HG02610 (cell line): Measurements from ENCODE around the gene DDX5.
"Not testable (repeated sequence)": the region's sequence is repeated elsewhere in the genome, so short reads cannot be mapped to it uniquely, and the experiment has no call there.

Experiments
- ATAC-seq: cut with Tn5 transposase; IDR thresholded peaks from one replicate; pipeline ENCODE4 v1.9.1; 2021; ENCODE audit warnings: mild to moderate bottlenecking, moderate library complexity; ENCODE audit not compliant: unreplicated experiment

DDX5 gene

DNA sequence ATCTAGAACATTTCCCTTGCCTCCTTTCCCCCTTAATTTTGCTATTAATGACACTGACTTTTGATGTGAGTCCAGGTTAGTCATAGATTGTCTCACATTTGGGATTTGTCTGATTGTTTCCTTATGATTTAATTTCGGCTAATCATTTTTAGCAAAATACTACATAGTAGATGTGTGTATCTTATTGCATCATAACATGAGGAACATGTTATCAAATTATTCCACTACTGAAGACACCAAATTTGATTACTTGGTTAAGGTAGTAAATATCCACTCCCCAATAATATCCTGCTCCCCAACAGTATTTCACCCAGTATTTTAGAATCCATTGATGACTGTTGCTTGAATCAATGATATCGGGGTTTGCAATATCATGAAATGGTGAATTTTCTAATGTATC is 12.0 kb downstream of the DDX5 start:
- ATAC-seq = no peak

DNA sequence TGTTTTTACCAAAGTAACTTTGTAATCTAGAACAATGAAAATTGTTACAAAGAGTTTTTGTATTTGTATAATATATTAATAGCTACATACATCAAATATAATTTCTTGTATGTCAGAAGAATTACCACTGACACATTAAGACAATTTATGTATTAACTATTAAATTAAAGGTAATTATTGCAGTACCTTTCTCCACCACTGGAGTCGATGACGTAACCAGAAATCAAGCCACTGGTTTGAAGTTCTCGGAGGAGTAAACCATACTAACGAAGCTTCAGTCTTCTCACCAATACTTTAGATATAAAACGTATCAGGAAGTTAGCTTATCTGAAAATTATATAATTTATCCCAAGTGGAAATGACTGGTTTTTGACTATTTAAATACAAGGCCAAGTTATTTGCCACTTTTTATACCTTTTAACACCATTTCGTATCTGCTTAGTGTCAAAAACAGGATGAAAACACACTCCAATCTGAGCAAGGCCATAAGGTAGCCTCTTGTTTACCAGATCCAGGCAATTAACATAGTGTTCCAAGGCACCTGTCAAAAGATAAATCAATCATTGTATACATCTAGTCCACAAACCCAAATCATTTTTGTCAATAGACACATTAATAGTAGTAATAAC is 13.5 kb downstream of the DDX5 start:
- ATAC-seq = no peak

DNA sequence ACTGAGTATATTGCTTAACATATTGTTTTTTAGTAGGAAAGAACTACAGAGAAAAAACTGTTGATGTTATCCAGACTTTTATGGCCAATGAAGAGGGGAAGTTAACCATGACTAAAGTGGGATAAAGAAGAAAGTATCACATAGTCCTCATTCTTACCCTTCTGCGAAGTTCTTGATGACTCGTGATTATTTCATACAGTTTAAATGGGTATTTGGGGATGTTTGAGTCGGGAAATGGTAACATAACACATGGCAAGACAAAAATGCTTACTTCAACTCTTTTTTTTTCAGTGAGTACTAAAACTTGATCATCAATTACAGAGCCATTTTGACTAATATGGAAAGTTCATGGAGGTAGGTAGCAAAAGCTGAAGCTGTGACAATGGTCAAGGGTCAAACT is 14.1 kb downstream of the DDX5 start:
- no peak for ATAC-seq

DNA sequence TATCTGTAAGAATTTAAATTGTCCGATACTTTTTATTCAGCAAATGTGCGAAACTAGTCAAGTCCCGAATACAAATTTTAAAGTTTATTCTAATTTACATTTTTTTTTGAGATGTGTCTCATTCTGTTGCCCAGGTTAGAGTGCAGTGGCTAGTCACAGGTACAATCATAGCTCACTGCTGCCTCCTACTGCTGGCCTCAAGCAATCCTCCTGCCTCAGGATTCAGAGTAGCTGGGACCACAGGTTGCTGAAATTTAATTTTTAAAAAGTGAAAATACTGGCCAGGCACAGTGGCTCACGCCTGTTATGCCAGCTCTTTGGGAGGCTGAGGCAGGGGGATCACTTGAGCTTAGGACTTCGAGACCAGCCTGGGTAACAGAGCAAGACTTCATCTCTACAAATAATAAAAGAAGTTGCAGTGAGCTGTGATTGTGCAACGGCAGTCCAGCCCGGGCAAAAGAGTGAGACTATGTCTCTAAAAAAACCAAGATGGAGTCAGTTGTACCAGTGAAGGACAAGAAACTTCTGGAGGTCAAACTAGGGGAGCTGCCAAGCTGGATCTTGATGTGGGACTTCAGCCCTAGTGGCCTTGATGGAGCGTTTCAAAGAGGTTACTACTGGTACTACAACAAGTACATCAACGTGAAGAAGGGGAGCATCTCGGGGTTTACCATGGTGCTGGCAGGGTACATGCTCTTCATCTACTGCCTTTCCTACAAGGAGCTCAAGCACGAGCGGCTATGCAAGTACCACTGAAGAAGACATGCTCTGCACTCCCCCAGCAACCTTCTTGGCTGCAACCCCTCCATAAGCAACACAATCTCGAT is 14.8 kb downstream of the DDX5 start:
- ATAC-seq = no peak

DNA sequence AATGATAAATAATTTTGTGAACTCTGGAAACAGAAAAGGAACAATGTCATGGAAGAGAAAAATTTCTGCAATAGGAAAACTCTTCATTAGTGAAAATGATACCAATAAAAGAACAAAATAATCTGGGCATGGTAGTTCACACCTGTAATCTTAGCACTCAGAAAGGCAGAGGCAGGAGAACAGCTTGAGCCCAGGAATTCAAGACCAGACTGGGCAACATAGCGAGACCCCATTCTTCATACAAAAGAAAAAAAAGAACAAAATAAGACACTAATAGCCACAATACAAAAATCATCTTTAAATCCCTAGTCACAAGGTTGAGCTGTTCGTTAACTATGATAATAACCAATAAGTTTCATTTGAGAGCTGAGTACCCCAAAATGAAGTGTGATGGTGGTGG is 17.8 kb downstream of the DDX5 start:
- no peak for ATAC-seq

DNA sequence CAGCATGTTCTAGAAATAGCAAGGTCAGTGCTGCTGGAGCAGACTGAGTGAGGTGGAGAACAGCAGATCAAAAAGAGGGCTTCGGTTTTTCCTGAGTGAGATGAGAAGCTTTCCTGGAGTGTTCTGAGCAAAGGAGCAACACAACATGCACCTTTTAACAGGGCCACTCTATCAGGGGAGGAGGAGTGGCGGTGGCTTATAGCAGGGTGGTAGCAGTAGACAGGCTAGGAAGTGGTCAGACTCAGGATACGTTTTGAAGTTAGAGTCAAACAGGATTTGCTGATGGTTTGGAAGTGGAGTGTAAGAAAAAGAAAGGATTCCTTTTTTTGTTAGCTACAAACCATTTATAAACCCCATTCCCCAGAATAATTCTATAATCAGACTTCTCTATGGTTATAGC is 21.7 kb downstream of the DDX5 start:
- no peak for ATAC-seq

DNA sequence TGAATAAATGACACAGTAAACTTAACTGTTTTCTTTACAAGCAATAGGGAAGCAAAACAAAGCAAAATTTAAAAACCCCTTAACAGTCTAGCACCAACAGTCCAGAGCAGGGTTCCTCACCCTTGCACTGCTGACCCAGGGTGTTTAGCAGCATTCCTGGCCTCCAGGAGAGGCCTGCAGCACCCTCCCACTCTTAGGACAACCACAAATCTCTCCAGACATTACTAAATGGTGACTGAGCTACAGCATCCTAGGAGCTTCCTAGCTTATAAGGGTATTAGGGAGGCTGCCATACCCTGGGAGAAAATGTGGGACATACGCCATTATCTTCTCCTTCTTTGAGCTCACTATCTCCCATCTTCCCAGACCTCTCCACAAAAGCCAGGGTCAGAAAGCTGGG is 25.1 kb downstream of the DDX5 start:
- ATAC-seq = no peak

DNA sequence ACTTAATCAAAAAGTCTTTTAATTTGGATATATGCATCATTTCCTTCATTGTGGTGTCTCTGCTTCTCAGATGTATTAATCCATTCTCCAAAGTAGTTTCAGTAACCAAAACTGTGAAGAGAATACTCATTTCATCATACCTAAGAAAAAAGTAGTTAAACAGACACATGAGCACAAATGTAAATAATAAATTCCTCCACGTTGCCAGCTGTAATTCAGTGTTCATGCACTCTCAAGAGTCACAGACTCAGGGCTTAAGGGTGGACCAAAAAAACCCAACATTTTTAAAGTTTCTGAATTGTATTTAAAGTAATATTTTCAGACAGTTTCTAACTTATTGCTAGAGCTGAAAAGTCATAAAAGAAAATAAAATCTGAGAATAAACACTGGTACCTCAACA is 28.2 kb downstream of the DDX5 start:
- no peak for ATAC-seq

DNA sequence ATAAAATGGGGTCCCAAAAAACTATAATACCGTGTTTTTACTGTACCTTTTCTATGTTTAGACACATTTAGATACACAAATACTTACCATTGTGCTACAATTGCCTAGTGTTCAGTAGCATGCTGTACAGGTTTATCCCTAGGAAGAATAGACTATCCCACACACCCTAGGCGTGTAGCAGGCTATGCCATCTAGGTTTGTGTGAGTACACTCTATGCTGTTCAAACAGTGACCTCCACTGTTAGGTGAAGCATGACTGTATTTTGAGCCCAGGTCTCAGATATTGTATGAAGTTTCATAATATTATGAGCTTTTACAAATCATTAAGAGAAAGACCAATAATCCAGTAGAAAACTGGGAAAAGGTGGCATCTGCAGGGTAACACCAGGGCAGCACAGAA is 33.5 kb downstream of the DDX5 start:
- ATAC-seq = no peak

DNA sequence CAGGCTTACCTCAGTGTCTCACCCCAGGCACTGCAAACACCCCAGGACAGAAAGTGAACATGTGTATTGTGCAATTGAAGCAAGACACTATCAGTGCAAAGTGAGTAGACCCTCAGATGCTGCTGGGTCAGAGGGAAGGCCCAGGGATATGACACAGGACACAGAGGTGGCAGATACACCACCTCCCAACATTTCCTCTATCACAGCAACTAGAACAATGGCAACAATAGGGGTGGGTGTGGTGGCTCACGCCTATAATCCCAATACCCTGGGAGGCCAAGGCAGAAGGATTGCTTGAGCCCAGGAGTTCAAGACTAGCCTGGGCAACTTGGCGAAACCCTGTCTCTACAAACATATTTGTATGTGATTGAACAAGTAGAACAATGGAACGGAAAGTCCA is 34.6 kb downstream of the DDX5 start:
- no peak for ATAC-seq

DNA sequence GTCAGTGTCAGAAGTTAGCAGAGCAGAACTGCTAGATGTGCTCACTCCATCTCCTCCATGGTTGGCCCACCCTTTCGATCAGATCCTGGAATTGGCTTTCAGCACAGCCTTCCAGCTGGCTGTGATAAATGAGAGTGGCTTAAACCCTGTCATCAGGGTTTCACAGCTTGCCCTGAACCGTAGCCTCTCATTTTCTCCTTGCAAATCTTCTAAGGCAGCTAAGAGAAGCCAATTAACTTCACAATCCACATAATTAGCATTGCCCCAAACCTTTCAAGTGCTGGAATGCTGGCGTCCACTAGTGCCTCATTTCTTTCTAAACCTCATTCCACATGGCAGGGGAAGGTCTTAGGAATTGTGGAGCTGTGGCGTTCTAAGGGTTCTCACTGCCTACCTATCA is 35.5 kb downstream of the DDX5 start:
- no peak for ATAC-seq

DNA sequence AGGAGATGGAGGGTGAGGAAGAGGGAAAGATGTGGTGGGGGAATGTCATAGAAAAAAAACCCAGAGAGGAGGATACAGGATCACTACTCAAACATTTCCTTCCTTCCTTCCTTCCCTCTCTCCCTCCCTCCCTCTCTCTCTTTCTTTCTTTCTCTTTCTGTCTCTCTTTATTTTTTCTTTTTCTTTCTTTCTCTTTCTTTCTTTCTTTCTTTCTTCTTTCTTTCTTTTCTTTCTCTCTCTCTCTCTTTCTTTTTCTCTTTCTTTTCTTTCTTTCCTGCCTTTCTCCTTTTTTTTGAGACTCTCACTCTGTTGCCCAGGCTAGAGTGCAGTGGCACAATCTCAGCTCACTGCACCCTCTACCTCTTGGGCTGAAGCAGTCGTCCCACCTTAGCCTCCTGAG is 39.3 kb downstream of the DDX5 start:
- ATAC-seq = not testable (repeated sequence)

DNA sequence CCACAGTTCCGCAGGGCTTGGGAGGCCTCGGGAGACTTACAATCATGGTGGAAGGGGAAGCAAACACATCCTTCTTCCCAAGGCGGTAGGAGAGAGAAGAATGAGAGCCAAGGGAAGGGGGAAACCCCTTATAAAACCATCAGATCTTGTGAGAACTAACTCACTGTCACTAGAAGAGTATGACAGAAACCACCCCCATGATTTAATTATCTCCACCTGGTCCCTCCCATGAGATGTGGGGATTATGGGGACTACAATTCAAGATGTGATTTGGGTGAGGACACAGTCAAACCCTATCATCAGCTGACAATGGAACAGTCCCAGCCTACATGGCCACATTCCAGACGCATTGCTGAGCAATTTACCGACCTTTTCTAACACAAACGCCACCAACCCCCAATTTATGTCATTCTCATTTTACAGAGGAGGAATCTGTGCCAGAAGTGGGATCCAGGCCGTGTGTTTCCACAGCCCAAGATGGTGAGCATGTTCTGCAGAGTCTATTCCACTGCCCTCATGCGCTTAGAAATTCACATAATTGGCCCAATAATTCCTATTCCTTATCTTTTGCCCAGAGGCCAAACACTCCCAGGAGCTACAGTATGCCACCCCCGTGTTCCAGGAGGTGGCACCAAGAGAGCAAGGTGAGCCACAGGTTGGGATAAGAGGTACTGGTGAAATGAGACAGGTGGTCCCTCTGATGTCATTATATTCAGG is 39.9 kb downstream of the DDX5 start:
- no peak for ATAC-seq

DNA sequence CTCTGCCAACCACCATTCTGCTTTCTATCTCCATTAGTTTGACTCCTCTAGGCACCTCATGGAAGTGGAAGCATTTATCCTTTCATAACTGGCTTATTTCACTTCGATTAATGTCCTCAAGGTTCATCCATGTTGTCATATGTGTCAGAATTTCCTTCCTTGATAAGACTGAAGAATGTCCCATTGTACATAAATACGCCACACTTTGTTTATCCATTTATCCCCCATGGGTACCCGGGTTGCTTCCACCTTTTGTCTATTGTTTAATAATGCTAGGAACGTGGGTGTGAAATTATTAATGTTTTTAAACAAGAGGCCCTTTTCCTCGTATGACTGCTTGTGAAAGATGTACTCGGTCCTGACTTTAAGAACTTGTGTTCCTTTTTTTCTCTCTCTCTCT is 44.3 kb downstream of the DDX5 start:
- no peak for ATAC-seq

DNA sequence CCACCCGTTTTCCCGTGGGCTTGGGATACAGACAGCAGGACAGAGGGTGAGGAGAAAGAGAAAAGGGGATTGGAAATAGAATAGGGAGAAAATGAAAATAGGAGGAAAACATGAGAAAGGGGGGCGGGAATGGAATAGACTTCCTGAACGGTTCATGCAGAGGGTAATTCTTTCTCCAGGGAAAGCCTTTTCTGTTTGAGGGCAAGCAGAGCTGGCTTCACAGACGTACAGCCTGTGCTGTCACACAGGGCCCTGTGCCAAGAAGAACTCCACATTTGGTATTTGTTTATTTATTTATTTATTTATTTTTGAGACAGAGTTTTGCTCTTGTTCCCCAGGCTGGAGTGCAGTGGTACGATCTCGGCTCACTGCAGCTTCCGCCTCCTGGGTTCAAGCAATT is 45.1 kb downstream of the DDX5 start:
- ATAC-seq = no peak

DNA sequence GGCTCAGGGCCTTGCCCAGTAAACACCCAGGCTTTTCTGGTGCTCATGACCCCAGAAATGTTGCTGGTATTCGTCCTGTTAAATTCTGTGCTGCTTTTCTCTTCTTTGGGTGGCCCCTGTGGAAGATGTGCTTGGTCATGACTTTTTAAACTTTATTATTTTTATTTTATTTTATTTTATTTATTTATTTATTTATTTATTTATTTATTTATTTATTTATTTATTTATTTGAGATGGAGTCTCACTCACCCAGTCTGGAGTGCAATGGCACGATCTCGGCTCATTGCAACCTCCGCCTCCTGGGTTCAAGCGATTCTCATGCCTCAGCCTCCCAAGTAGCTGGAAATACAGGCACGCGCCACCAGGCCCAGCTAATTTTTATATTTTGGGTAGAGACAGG is 46.3 kb downstream of the DDX5 start:
- ATAC-seq = not testable (repeated sequence)

DNA sequence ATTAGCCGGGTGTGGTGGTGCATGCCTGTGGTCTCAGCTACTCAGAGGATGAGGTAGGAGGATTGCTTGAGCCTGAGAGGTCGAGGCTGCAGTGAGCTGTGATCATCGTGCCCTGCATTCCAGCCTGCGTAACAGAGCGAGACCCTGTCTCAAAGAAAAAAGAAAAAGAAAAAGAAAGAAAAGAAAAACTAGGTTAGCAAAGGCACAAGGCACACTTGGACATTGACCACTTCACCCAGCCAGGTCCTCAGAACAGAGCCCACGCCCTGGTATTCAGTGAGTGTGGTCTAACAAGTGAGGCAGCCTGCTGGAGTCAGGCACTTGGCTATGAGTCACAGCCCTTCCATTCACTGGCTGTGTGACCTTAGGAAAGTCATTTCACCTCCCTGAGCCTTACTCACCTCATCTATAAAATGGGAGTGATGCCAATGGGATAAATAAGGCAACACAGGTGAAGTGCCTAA is 46.8 kb downstream of the DDX5 start:
- no peak for ATAC-seq

DNA sequence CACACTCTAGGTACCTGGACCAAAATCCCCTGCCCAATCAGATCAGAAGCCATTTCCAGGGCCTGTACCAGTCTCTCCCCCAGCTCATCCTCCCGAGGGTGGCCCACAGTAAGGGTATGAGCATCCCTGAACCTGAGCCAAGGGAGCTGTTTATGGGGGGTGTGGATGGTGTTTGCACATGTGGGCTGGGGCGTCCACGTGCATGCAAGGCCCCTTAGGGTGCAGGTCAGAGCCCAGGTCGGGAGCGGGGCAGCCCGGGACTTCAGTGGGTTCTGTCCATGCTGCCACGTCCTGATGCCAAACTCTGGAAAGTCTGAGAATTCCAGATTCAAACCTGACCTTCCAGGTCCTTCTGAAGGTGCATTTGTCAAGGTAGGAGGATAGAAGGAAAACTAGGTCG is 47.3 kb downstream of the DDX5 start:
- ATAC-seq = no peak

DNA sequence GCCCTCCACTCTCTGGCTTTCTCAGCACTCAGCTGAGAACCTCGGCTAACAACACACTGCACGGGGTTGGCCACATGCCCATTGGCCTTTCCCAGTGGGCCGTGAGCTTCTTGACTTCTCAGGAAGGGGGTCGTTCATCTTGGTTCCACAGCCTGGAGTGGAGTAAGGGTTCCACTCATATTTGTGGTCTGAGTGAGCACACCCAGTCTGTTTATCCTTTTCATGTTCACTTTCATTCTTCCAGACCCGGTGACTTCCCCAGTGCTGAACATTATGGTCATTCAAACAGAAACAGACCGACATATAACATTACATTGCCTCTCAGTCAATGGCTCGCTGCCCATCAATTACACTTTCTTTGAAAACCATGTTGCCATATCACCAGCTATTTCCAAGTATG is 48.9 kb downstream of the DDX5 start:
- no peak for ATAC-seq

DNA sequence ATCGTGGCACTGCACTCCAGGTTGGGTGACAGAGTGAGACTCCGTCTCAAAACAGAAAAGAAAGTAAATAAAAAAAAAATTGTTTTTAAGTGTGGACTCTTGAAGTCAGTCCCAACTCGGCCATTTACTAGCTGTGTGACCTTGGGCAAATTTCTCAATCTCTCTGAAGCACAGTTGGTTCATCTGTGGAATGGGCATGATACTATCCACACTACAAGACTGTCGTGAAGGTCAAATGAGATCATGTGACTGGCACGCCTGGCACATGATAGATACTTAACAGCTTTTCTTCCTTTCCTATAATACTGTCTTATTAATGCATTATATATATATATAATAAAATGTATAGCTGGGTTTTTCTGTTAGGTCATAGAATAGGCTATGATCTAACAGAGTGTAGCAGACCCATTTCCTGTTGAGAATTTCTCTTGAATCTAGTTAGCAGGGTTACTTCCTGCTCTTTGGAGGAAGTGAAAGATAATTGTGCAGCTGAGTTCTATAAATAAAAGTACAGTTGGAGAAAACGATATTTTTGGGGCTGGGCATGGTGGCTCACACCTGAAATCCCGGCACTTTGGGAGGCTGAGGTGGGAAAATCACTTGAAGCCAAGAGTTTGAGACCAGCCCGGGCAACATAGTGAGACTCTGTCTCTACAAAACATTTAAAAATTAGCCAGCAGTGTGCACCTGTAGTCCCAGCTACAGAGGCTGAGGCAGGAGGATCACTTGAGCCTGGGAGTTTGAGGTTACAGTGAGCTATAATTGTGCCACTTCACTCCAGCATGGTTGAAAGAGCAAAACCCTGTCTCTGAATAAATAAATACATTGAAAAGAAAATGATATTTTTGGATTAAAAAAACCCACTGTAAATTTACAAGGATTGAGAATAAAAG is 49.9 kb downstream of the DDX5 start:
- ATAC-seq = no peak

DNA sequence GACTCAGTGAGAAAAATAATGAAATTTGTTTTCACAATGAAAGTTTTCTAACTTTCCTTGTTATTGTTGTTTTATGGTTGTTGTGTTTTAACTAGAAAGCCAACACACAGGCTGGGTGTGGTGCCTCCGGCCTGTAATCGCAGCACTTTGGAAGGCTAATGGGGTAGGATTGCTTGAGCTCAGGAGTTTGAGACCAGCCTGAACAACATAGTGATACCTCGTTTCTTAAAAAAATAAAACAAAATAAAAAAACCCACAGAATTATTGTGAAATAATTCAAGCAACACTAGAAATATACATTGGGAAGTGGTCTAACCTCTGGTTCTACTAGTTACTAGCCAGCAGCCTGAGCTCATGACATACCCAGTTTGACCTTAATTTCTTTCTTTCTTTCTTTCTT is 56.5 kb downstream of the DDX5 start:
- ATAC-seq = no peak
